Measurements from ENCODE around the gene PRR35. TPM values are rescaled to one million over a fixed set of nuclear protein-coding genes. Genes with fewer than 3 reads are reported as not detected.

The PRR35 gene
- total and polyA plus RNA-seq, 2 of the 4 experiments (the other 2 are of a cell fraction) = not detected

DNA sequence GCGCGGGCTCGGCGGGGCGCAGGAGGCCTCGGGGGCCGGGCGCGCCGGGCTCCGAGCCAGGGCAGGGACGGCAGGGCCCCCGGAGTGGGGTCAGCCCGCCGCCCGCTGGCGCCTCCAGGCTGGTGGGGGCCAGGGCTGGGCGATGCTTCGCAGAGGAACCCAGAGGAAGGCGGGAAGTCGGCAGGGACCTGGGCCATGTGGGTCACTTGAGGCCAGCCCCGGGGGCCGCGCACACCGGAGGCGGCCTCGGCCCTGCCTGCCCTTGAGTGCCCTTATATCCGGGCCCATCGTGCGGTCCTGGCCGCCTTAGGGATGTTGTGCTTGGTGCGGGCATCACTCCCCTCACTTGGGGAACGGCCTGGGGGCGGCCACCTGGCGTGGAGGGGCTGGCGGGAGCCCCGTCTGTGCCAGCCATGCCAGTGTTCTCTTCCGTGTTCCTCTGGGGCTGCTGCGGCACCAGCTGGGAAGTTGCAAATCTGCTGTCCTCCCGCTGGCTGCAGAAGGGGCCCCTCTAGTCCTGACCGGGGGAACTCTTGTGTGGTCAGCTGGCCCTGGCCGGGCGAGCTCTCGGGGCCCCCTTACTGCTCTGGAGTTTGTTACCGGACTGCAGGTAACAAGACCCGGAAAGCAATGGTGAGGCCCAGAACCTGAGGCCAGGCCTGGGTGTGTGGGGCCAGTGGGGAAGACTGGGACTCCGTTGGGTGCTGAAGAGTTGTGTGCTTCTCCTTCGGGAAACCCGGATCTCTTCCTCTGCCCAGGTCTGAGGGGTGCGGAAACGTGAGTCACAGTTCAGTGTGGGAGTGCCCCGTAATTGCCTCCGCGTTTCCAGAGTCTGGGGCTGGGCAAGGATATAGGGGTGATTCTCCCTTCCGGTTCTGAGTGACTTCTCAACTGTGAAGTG lies 31.8 kb upstream of the PRR35 start:
- Histone ChIP-seq H3K9me3 (ENCODE audit: control insufficient read depth, insufficient read depth, low read length) (no peaks in the 10 kb centered on the region), H3K56ac (ENCODE audit: extremely low read depth, insufficient read depth, low read length) (peak overlapping the region; percentile 61), H3K9me1 (ENCODE audit: insufficient read depth, low read length) (no peaks in the 10 kb centered on the region; the same call in 1 of the 2 replicates), H2AK9ac (replicated peaks; ENCODE audit: low read depth, low read length, poor library complexity) (peak overlapping the region; percentile 100), H2AFZ (replicated peaks; ENCODE audit: low read length, poor library complexity) (peak overlapping the region; percentile 85), H4K91ac (ENCODE audit: insufficient read depth, low read depth, low read length) (peak overlapping the region; percentile 88), H2AK5ac (ENCODE audit: low read depth, low read length) (peak overlapping the region; percentile 79), H2BK15ac (ENCODE audit: low read depth, low read length) (no peak overlapping the region; the same call in 2 of the 3 replicates), H3K4me2 (ENCODE audit: low read depth, low read length) (peak overlapping the region; percentile 96), H4K5ac (ENCODE audit: low read depth, low read length) (peak overlapping the region; percentile 69), H3K4me3 (ENCODE audit: insufficient read depth, low read depth, low read length) (peak overlapping the region; percentile 89), H3K27me3 (ENCODE audit: control insufficient read depth, insufficient read depth, low read length) (no peaks in the 10 kb centered on the region), H4K20me1 (ENCODE audit: insufficient read depth, low read length) (peaks cover 75% of the 10 kb centered on the region), H3K36me3 (ENCODE audit: control insufficient read depth, insufficient read depth, low read length) (peaks cover 8% of the 10 kb centered on the region; the same call in 1 of the 2 replicates), H3K18ac (ENCODE audit: low read depth, low read length) (peak overlapping the region; percentile 40; the same call in 1 of the 2 replicates), H3K23ac (ENCODE audit: low read depth, low read length) (peak overlapping the region; percentile 43), H3K4ac (ENCODE audit: low read depth, low read length) (peak overlapping the region; percentile 52), H3K27ac (ENCODE audit: insufficient read depth, low read length) (peak overlapping the region; percentile 92), H4K8ac (ENCODE audit: low read depth in 2 of 2, low read length in 2 of 2) (peak overlapping the region; percentile 55 to 76; a peak in 3 of 4 replicates), H3K79me1 (ENCODE audit: low read depth in 1 of 2, low read length in 2 of 2) (peaks cover 8 to 59% of the 10 kb centered on the region in 2 experiments; a peak in 2 of 4 replicates), H2BK5ac (ENCODE audit: low read depth, low read length, poor library complexity, severe bottlenecking) (peak overlapping the region; percentile 88), H2BK120ac (ENCODE audit: low read depth, low read length) (peak overlapping the region; percentile 37), H3K4me1 (ENCODE audit: control insufficient read depth, insufficient read depth, low read length) (peaks cover 21% of the 10 kb centered on the region), H2BK20ac (ENCODE audit: low read depth, low read length) (no peak overlapping the region), H3K14ac (replicated peaks; ENCODE audit: low read depth, low read length) (peak overlapping the region; percentile 94), H3K9ac (ENCODE audit: low read depth, low read length) (peak overlapping the region; percentile 68)
- peak; percentile 10 for ATAC-seq (ENCODE audit: low read depth)
- intact Hi-C loops (cut with micrococcal nuclease) = loop anchor here (5.0 kb wide), 2 partner anchors 109 to 126 kb away; partner anchors contain the start of genes DECR2 and METTL26
- TF ChIP-seq BHLHE40 (IDR thresholded peaks at IDR 0.05; ENCODE audit: low read depth, low read length) (no peak), NFE2L2 (IDR thresholded peaks at IDR 0.05; ENCODE audit: low read depth, low read length) (no peak), CHD1 (IDR thresholded peaks at IDR 0.05; ENCODE audit: low read depth, low read length) (peak; percentile 29; the same call in 1 of the 2 replicates), POLR2A (IDR thresholded peaks at IDR 0.05; ENCODE audit: low read depth, low read length) (peak; percentile 78), FOS (IDR thresholded peaks at IDR 0.05; ENCODE audit: low read depth, low read length) (peak; percentile 24; the same call in 1 of the 2 replicates), MXI1 (IDR thresholded peaks at IDR 0.05; ENCODE audit: borderline replicate concordance, low read depth, low read length) (peak; percentile 8; the same call in 1 of the 2 replicates)
- TF ChIP-seq, protein P1, sequence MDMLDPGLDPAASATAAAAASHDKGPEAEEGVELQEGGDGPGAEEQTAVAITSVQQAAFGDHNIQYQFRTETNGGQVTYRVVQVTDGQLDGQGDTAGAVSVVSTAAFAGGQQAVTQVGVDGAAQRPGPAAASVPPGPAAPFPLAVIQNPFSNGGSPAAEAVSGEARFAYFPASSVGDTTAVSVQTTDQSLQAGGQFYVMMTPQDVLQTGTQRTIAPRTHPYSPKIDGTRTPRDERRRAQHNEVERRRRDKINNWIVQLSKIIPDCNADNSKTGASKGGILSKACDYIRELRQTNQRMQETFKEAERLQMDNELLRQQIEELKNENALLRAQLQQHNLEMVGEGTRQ (IDR thresholded peaks at IDR 0.05; ENCODE audit: low read depth, low read length) = no peak
- BruUV-seq (replicated peaks) = no TSS peak
- dilution Hi-C loops (cut with HindIII; ENCODE audit: low sequenced_read_pairs, unreplicated experiment) = no loop called here
- DNase-seq = peak; percentile 61
- ChIA-PET POLR2A (ENCODE audit: unreplicated experiment) (no interaction called here), CTCF (no interaction called here)
- WGBS, 2 experiments (ENCODE audit: extremely low coverage in 2 of 2, insufficient read length in 1 of 2) = 2% methylated on average over 27 of the region's 55 CpGs; no CpG with 5 or more reads in 1 of the 2 experiments
- in situ Hi-C loops (cut with MboI; ENCODE audit: low sequenced_read_pairs) = no loop called here
